H9 (cell line): ENCODE data around the gene MMP23B. TPM values are rescaled to one million over a fixed set of nuclear protein-coding genes. Genes with fewer than 3 reads are reported as not detected.
"Not testable (repeated sequence)": the region's sequence is repeated elsewhere in the genome, so short reads cannot be mapped to it uniquely, and the experiment has no call there.

Experiments
- DNase-seq: peaks from one replicate; pipeline ENCODE4 v3.0.0-alpha.2; 2017
- H2AFZ ChIP-seq: one replicate; pipeline ENCODE4 v1.6.1; 2013; ENCODE audit warnings: mild to moderate bottlenecking, low read length, control low read depth, moderate library complexity
- H2AK5ac ChIP-seq: 2 replicates; pipeline ENCODE4 v1.6.1; 2013; ENCODE audit warnings: low read length, control low read depth, mixed read lengths; ENCODE audit not compliant: insufficient read length
- H2BK120ac ChIP-seq: one replicate; pipeline ENCODE4 v1.6.1; 2013; ENCODE audit warnings: low read depth, mild to moderate bottlenecking, low read length, control low read depth, inconsistent platforms; ENCODE audit not compliant: poor library complexity, severe bottlenecking
- H2BK12ac ChIP-seq: 2 replicates; pipeline ENCODE4 v1.6.1; 2013; ENCODE audit warnings: low read length, control low read depth, mixed read lengths, low read depth; ENCODE audit not compliant: insufficient read length
- H2BK15ac ChIP-seq: 2 replicates; pipeline ENCODE4 v1.6.1; 2013; ENCODE audit warnings: low read depth, low read length, control low read depth
- H2BK20ac ChIP-seq: one replicate; pipeline ENCODE4 v1.6.1; 2013; ENCODE audit warnings: low read depth, mild to moderate bottlenecking, low read length, control low read depth, inconsistent platforms; ENCODE audit not compliant: poor library complexity, severe bottlenecking
- H2BK5ac ChIP-seq: 2 replicates; pipeline ENCODE4 v1.6.1; 2013; ENCODE audit warnings: low read length, control low read depth, mixed read lengths; ENCODE audit not compliant: insufficient read length
- H3K14ac ChIP-seq: 2 replicates; pipeline ENCODE4 v1.6.1; 2013; ENCODE audit warnings: low read length, control low read depth; ENCODE audit not compliant: insufficient read depth
- H3K18ac ChIP-seq: 2 replicates; pipeline ENCODE4 v1.6.1; 2013; ENCODE audit warnings: low read depth, mild to moderate bottlenecking, mixed read lengths, low read length, control low read depth; ENCODE audit not compliant: insufficient read length
- H3K23ac ChIP-seq: 2 replicates; pipeline ENCODE4 v1.6.1; 2013; ENCODE audit warnings: low read length, control low read depth, mixed read lengths, low read depth; ENCODE audit not compliant: insufficient read length
- H3K23me2 ChIP-seq: 2 replicates; pipeline ENCODE4 v1.6.1; 2013; ENCODE audit warnings: low read depth, mild to moderate bottlenecking, mixed read lengths, low read length, control low read depth; ENCODE audit not compliant: insufficient read length, poor library complexity, severe bottlenecking
- H3K27ac ChIP-seq: 2 replicates; pipeline ENCODE4 v1.5.1; 2013; ENCODE audit warnings: low read length, control low read depth, mixed read lengths, low read depth; ENCODE audit not compliant: insufficient read length
- H3K27me3 ChIP-seq: 2 replicates; pipeline ENCODE4 v1.6.1; 2013; ENCODE audit warnings: low read length, control low read depth, inconsistent platforms; ENCODE audit not compliant: insufficient read depth
- H3K4ac ChIP-seq: 2 replicates; pipeline ENCODE4 v1.6.1; 2013; ENCODE audit warnings: low read depth, mild to moderate bottlenecking, control low read depth, inconsistent platforms, low read length, moderate library complexity
- H3K4me1 ChIP-seq: 2 replicates; pipeline ENCODE4 v1.6.1; 2013; ENCODE audit warnings: low read length, control low read depth, inconsistent platforms; ENCODE audit not compliant: insufficient read depth
- H3K4me2 ChIP-seq: 2 replicates; pipeline ENCODE4 v1.6.1; 2013; ENCODE audit warnings: low read length, control low read depth, mixed read lengths; ENCODE audit not compliant: insufficient read length, insufficient read depth
- H3K56ac ChIP-seq: 2 replicates; pipeline ENCODE4 v1.6.1; 2013; ENCODE audit warnings: low read depth, mild to moderate bottlenecking, mixed read lengths, low read length, control low read depth; ENCODE audit not compliant: insufficient read length
- H3K79me1 ChIP-seq: 2 replicates; pipeline ENCODE4 v1.6.1; 2013; ENCODE audit warnings: low read depth, mild to moderate bottlenecking, moderate library complexity, low read length, control low read depth, inconsistent platforms; ENCODE audit not compliant: insufficient read depth, poor library complexity, severe bottlenecking
- H3K79me2 ChIP-seq: 2 replicates; pipeline ENCODE4 v1.6.1; 2013; ENCODE audit warnings: low read length, control low read depth, inconsistent platforms; ENCODE audit not compliant: insufficient read depth
- H3K9ac ChIP-seq: 2 replicates; pipeline ENCODE4 v1.6.1; 2013; ENCODE audit warnings: low read length, control low read depth, mixed read lengths; ENCODE audit not compliant: insufficient read length; ENCODE audit errors: extremely low read depth
- H3K9me3 ChIP-seq: one replicate; pipeline ENCODE4 v1.6.1; 2013; ENCODE audit warnings: low read depth, low read length, inconsistent platforms; ENCODE audit not compliant: control insufficient read depth
- H3T11ph ChIP-seq: one replicate; pipeline ENCODE4 v1.6.1; 2013; ENCODE audit warnings: mild to moderate bottlenecking, low read length, control low read depth, inconsistent platforms
- H4K20me1 ChIP-seq: one replicate; pipeline ENCODE4 v1.6.1; 2013; ENCODE audit not compliant: control insufficient read depth, insufficient read length, insufficient read depth
- H4K5ac ChIP-seq: 2 replicates; pipeline ENCODE4 v1.6.1; 2013; ENCODE audit warnings: low read depth, mild to moderate bottlenecking, mixed read lengths, low read length, control low read depth; ENCODE audit not compliant: insufficient read length
- H4K8ac ChIP-seq: replicated peaks from 2 replicates; pipeline ENCODE4 v1.6.1; 2013; ENCODE audit warnings: low read length, control low read depth, mixed read lengths, low read depth; ENCODE audit not compliant: insufficient read length
- H4K91ac ChIP-seq: 2 replicates; pipeline ENCODE4 v1.6.1; 2013; ENCODE audit warnings: low read depth, mild to moderate bottlenecking, moderate library complexity, mixed read lengths, low read length, control low read depth; ENCODE audit not compliant: insufficient read length
- H3K27ac Mint-ChIP-seq, 3 experiments: 2 replicates in 2 of 3; 3 replicates in 1 of 3; pipeline ENCODE4 v1.8.0; 2020 to 2021; ENCODE audit warnings: mixed read lengths in 3 of 3, mild to moderate bottlenecking in 1 of 3, moderate library complexity in 1 of 3
- H3K27me3 Mint-ChIP-seq: 2 replicates; pipeline ENCODE4 v1.8.0; 2021; ENCODE audit warnings: low read depth, mild to moderate bottlenecking, moderate library complexity, mixed read lengths
- H3K36me3 Mint-ChIP-seq, 3 experiments: 2 replicates in 2 of 3; 3 replicates in 1 of 3; pipeline ENCODE4 v1.8.0; 2020 to 2021; ENCODE audit warnings: low read depth in 3 of 3, mixed read lengths in 3 of 3; ENCODE audit not compliant: insufficient read depth in 1 of 3
- H3K4me1 Mint-ChIP-seq, 2 experiments: 2 replicates each; pipeline ENCODE4 v1.8.0; 2020; ENCODE audit warnings: mixed read lengths in 2 of 2
- H3K4me3 Mint-ChIP-seq, 2 experiments: 2 replicates in 1 of 2; 3 replicates in 1 of 2; pipeline ENCODE4 v1.8.0; 2020 to 2021; ENCODE audit warnings: mild to moderate bottlenecking in 2 of 2, mixed read lengths in 2 of 2, moderate library complexity in 1 of 2
- H3K9me3 Mint-ChIP-seq, 2 experiments: 2 replicates in 1 of 2; 3 replicates in 1 of 2; pipeline ENCODE4 v1.8.0; 2020; ENCODE audit warnings: mild to moderate bottlenecking in 2 of 2, mixed read lengths in 2 of 2, moderate library complexity in 1 of 2
- CTCF ChIP-seq: fragments of 200-600 bp; sonication (generic); conservative IDR thresholded peaks from 3 replicates; pipeline ENCODE4 v1.8.0; 2021; ENCODE audit warnings: antibody characterized with exemption, mild to moderate bottlenecking
- WGBS: extraction: QIAGEN DNeasy Blood & Tissue Kit; methylation state at CpG from one replicate; pipeline ENCODE4 v1.1.7; 2013; ENCODE audit warnings: missing lambda C conversion rate, low lambda C conversion rate, mixed read lengths; ENCODE audit not compliant: insufficient read length; ENCODE audit errors: extremely low coverage; 5-methylcytosine and 5-hydroxymethylcytosine counted together
- total RNA-seq: library from RNA; stranded (reverse); gene quantifications from 2 replicates; pipeline ENCODE4 v1.2.1, GENCODE V29; 2021

Gene MMP23B
- total RNA-seq, 1 experiment from 2014 or later: 12.5 TPM

GRCh38 chr1:1630965-1631781 lies 800 bp upstream of the MMP23B start:
- Histone ChIP-seq H3K56ac (no peak overlapping the region), H3K79me2 (no peaks in the 10 kb centered on the region), H3K18ac (peak overlapping the region; percentile 64), H3K23me2 (peaks cover 7% of the 10 kb centered on the region), H3K9ac (no peak overlapping the region), H2AFZ (no peak overlapping the region), H4K8ac (no peak overlapping the region), H2BK20ac (no peak overlapping the region), H3K27me3 (no peaks in the 10 kb centered on the region; the same call in 1 of the 2 replicates), H3K23ac (no peak overlapping the region), H3K14ac (no peak overlapping the region; the same call in 1 of the 2 replicates), H3K4me2 (peak overlapping the region; percentile 40), H4K91ac (no peak overlapping the region), H3K4ac (no peak overlapping the region), H3K79me1 (no peaks in the 10 kb centered on the region), H3K9me3 (no peaks in the 10 kb centered on the region), H3T11ph (no peak overlapping the region), H4K5ac (no peak overlapping the region), H2BK5ac (no peak overlapping the region), H3K27ac (no peak overlapping the region), H2BK15ac (no peak overlapping the region), H2BK12ac (no peak overlapping the region), H2AK5ac (no peak overlapping the region), H4K20me1 (no peaks in the 10 kb centered on the region), H2BK120ac (peak overlapping the region; percentile 57), H3K4me1 (no peaks in the 10 kb centered on the region)
- Mint-ChIP-seq H3K4me1 (peaks cover 2% of the 10 kb centered on the region in 2 experiments; a peak in 2 of 4 replicates), H3K36me3 (peaks cover 0 to under 1% (median 0%) of the 10 kb centered on the region in 3 experiments; a peak in 2 of 7 replicates), H3K27ac (no peak overlapping the region), H3K27me3 (peaks cover 12% of the 10 kb centered on the region), H3K9me3 (no peaks in the 10 kb centered on the region), H3K4me3 (peak overlapping the region; percentile 36 to 73; a peak in 4 of 5 replicates)
- DNase-seq: peak; percentile 52
- no peak for TF ChIP-seq CTCF
- no CpG with 5 or more reads among the region's 79 CpGs for WGBS

GRCh38 chr1:1633409-1633808 lies 1.4 kb downstream of the MMP23B start:
- not testable (repeated sequence) for DNase-seq, H3K9me3 Mint-ChIP-seq, H3K36me3 Mint-ChIP-seq, H3K23ac ChIP-seq, H3T11ph ChIP-seq, H3K23me2 ChIP-seq, H3K27ac ChIP-seq, H3K56ac ChIP-seq, H3K4me2 ChIP-seq, H3K4me3 Mint-ChIP-seq, H2BK120ac ChIP-seq, H2BK15ac ChIP-seq, H3K9ac ChIP-seq, H4K8ac ChIP-seq, H2BK20ac ChIP-seq, H2AFZ ChIP-seq, H3K18ac ChIP-seq, H4K91ac ChIP-seq, H3K4me1 ChIP-seq, H3K4me1 Mint-ChIP-seq, H2AK5ac ChIP-seq, H3K79me1 ChIP-seq, H2BK5ac ChIP-seq, H3K27me3 ChIP-seq, H3K79me2 ChIP-seq, H2BK12ac ChIP-seq, H3K27ac Mint-ChIP-seq, H3K9me3 ChIP-seq, H4K5ac ChIP-seq, H4K20me1 ChIP-seq, H3K14ac ChIP-seq, H3K4ac ChIP-seq
- H3K27me3 Mint-ChIP-seq: peaks cover 12% of the 10 kb centered on the region
- WGBS: no CpG with 5 or more reads among the region's 35 CpGs
